ENCODE measurements around the gene ZFAND3. TPM values are rescaled to one million over a fixed set of nuclear protein-coding genes. Genes with fewer than 3 reads are reported as not detected.
A peak's percentile ranks its signal among the peaks of the same experiment; 100 is the strongest.

Gene ZFAND3
- total and polyA plus RNA-seq, 2 donors: 25.4 to 68.9 TPM

DNA sequence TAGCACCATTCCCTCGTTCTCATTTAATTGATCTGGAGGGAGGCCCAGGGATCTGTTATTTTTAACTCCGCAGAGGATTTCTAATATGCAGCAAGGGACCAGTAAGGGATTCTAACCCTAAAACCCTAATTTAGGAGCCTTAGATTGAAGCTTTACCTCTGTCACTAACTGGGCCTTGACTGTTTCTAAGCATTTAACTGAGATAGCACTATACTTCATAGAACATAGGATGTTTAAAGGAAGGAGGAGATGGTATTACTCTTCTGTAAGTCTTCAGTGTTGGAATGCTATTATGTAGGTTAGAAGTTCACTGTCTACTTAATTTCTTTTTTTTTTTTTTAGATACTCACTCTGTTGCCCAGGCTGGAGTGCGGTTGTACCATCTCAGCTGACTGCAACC, 242.5 kb downstream of the ZFAND3 start:
- DNase-seq (ENCODE audit: extremely low spot score): no peak
- Histone ChIP-seq H3K36me3 (ENCODE audit: insufficient read depth) (peaks cover 7% of the 10 kb centered on the region), H3K27ac (ENCODE audit: low read depth) (no peak overlapping the region), H3K4me1 (ENCODE audit: insufficient read depth) (no peaks in the 10 kb centered on the region), H3K4me3 (ENCODE audit: low read depth, low read length) (no peak overlapping the region)
- 91% methylated on average over 3 of the region's 3 CpGs for WGBS

DNA sequence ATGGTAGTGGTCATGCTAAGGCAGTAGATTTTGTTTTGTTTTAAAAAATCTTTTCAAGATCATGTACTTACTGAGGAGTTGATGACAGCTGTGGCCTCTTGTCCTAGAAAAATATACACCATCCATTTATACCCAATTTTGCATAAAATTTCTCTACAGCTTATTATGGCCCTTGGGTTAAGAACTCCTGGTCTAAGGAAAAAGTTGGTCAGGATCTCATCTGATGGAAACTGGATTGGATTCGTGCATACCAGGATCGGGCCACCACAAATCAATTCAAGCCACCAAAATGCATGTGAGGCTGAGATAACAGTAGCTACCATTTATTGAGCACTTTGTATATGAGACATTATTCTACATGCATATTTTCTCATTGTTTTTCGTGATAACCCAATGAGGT, 244.4 kb downstream of the ZFAND3 start:
- no peak overlapping the region for H3K27ac ChIP-seq (ENCODE audit: low read depth)
- no peak overlapping the region for H3K4me3 ChIP-seq (ENCODE audit: low read depth, low read length)
- 98% methylated on average over 3 of the region's 3 CpGs for WGBS
- H3K4me1 ChIP-seq (ENCODE audit: insufficient read depth): no peaks in the 10 kb centered on the region
- peaks cover 7% of the 10 kb centered on the region for H3K36me3 ChIP-seq (ENCODE audit: insufficient read depth)
- DNase-seq (ENCODE audit: extremely low spot score): no peak

DNA sequence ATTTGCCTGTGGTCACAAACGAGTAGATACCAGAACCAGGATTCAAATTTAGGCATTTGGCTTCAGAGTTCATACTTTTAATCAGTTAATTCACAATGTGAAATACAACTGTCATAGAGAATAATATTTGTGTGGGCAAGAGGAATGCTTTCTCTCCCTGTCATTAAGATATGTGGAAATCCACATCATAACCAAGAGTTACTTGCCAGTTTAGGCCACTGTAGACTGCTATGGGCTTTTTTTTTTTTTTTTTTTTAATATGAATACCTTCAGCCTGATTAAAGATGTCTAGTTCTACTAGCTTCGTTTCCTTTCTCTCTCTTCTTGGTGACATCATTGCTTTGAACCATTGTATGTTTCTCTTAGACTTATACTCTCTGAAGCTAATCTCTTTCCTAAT, 244.9 kb downstream of the ZFAND3 start:
- no peaks in the 10 kb centered on the region for H3K4me1 ChIP-seq (ENCODE audit: insufficient read depth)
- H3K36me3 ChIP-seq (ENCODE audit: insufficient read depth): peaks cover 7% of the 10 kb centered on the region
- DNase-seq (ENCODE audit: extremely low spot score): no peak
- WGBS: 87% methylated on average over 2 of the region's 2 CpGs
- H3K27ac ChIP-seq (ENCODE audit: low read depth): no peak overlapping the region
- no peak overlapping the region for H3K4me3 ChIP-seq (ENCODE audit: low read depth, low read length)

DNA sequence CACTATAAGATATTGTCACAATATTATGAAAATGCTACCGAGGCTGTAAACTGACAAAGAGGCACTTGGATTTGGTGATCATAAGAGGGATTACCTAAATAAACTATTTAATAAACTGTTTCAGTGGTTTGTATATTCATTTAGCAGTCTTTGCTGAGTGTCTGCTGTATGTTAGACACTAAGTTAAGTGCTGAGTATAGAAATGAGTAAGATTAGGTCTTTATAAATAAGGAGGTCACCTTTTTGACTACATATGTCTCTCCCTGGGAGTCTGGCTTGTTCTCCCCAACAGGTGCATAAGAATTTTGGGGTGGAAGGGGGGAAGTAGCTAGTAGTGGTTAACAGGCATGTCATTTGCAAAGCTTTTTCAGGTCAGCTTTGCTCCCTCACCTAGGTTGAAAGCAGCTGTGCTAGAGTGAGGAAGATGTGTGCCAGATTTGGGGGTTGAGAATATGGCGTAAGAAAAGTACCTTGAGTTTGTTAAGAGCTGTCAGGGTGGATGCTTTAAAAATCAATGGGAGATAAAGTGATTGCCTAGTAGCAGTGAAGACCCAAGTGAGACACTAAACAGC, 246.3 kb downstream of the ZFAND3 start:
- H3K27ac ChIP-seq (ENCODE audit: low read depth): no peak overlapping the region
- 66% methylated on average over 2 of the region's 2 CpGs for WGBS
- peaks cover 7% of the 10 kb centered on the region for H3K36me3 ChIP-seq (ENCODE audit: insufficient read depth)
- no peaks in the 10 kb centered on the region for H3K4me1 ChIP-seq (ENCODE audit: insufficient read depth)
- DNase-seq (ENCODE audit: extremely low spot score): no peak
- H3K4me3 ChIP-seq (ENCODE audit: low read depth, low read length): no peak overlapping the region

DNA sequence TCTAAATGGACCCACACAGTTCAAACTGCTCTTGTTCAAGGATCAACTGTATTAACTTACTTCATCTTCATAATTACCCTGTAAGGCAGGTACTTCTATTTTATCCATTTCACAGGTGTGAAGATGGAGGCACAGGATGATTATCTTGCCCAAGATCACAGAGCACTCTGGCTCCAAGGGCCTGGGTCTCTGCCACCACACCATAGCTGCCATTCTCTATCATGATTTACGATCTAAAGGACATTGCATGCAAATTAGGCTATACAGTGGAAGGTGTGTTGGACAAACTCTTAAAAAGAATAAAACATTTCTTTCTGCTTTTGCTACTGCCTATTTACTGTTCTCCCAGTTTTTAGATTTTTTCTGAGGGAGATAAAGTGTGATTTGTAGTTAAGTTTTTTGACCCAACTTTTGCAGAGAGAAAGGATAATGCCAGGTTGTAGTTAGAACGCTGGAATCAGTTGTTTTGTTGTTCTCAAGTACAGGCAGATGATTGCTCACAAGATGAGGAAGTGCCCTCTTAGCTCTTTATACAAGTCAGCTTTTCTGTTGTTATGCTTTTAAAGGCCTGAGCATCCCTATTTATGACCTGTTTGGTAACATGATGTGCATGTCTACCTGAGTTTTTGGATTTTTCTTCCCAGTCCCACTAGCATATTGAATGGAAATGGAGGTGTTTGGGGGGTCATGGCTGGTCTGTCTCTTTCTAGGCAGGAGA, 247.9 kb downstream of the ZFAND3 start:
- Histone ChIP-seq H3K4me1 (ENCODE audit: insufficient read depth) (no peaks in the 10 kb centered on the region), H3K27ac (ENCODE audit: low read depth) (peak overlapping the region; percentile 23), H3K36me3 (ENCODE audit: insufficient read depth) (peaks cover 3% of the 10 kb centered on the region), H3K4me3 (ENCODE audit: low read depth, low read length) (no peak overlapping the region)
- DNase-seq (ENCODE audit: extremely low spot score): no peak
- 73% methylated on average over 2 of the region's 2 CpGs for WGBS

DNA sequence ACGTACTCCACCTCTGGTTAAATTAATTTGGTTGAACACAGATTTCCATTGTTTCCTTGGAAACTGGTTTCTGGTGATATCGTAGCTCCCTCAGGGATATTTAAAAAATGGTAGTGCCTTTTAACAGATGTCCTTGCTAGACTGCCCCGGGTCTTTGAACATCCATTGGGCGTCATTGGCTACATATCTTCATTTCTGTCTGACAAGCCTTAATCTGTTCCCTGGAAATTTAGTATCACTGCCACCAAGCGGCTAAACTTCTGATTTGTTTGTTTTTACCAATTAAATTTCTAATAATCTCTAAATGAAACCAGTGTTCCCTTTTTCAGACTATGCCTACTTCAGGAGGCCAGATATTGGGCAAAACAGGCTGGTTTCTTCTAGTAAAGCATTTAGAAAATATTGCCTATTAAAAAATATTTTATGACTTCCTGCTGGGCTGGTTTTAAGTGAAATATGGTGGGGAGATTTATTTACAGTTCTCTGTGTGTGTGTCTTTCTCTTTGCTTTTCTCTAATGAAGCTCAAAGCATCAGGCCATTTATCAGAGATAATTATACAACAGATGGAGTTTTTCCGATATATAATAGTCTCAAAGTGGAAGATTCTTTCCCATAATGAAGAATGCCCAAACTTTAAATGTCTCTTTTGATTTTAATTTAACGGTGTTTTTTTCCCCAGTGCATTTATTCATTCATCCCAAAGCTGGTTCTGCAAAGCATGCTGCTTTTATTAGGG, 249.5 kb downstream of the ZFAND3 start:
- Histone ChIP-seq H3K36me3 (ENCODE audit: insufficient read depth) (no peaks in the 10 kb centered on the region), H3K4me3 (ENCODE audit: low read depth, low read length) (no peak overlapping the region), H3K27ac (ENCODE audit: low read depth) (no peak overlapping the region), H3K4me1 (ENCODE audit: insufficient read depth) (no peaks in the 10 kb centered on the region)
- DNase-seq (ENCODE audit: extremely low spot score): peak; percentile 6
- WGBS: 66% methylated on average over 7 of the region's 7 CpGs

DNA sequence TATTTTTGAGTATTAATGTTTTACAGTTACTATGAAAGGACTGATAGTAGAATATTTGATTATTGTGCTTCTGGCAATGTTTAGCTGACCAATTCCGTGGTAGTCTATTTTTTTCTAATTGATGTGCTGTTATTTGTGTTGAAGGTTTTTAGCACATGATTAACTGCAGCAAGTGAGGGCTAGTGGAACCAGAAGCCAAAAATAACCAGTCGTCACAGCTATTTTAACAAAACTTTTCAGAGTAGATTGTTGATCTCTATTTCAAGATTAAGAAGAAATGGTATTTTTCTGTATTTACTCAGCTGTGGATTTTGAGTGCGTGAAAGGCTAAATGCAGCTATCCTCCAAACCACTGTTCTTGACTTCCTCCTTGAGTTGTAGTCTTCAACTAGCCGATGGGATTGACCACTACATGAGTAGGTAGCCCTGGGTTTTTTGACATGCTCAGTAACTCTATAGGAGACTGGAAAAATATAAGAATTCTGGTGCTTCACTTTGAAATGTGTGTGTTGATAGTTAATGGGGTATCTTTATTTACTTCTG, 258.0 kb downstream of the ZFAND3 start:
- 80% methylated on average over 4 of the region's 4 CpGs for WGBS
- H3K36me3 ChIP-seq (ENCODE audit: insufficient read depth): no peaks in the 10 kb centered on the region

DNA sequence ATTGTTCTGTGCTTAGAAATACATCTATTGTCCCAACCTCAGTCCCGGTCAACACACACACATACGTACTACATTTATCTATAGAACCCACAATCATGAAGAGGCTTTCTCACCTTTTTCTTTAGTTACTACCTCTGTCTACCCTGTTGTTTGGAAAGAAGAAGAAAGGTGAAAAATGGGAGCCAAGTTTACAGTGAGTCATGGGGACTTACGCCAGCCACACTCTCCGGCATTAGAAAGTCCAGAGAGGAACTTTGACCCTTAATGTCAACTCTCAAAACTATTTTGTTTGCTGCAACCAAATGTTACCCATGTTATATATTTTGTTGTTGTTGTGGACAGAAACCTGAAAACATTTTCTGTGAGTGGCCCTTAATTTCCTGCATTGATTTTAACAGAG, 259.1 kb downstream of the ZFAND3 start:
- Histone ChIP-seq H3K4me1 (ENCODE audit: insufficient read depth) (no peaks in the 10 kb centered on the region), H3K36me3 (ENCODE audit: insufficient read depth) (no peaks in the 10 kb centered on the region), H3K27ac (ENCODE audit: low read depth) (no peak overlapping the region), H3K4me3 (ENCODE audit: low read depth, low read length) (no peak overlapping the region)
- 86% methylated on average over 4 of the region's 4 CpGs for WGBS
- no peak for DNase-seq (ENCODE audit: extremely low spot score)

More for the DNA sequence above, 258.0 kb downstream of the ZFAND3 start:
- Histone ChIP-seq H3K27ac (ENCODE audit: low read depth) (no peak overlapping the region), H3K4me3 (ENCODE audit: low read depth, low read length) (no peak overlapping the region), H3K4me1 (ENCODE audit: insufficient read depth) (no peaks in the 10 kb centered on the region)
- no peak for DNase-seq (ENCODE audit: extremely low spot score)

DNA sequence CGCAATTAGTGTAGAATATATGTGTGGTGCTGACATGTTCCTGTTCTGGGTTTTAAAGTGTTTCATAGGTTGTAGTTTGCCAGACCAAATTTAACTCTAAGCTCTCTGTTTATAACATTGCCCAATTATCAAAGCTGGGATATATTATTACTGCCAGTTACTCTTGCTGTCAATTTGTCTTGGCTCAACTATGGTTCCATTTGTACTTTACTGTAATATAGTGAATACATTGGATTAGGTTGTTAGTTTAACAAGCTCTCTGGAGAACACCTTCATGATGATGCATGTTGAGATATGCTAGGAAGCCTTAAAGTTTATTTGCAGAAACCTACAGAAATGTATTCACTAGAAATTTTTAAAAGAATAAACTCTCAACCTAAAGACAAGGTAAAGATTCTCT, 259.6 kb downstream of the ZFAND3 start:
- Histone ChIP-seq H3K27ac (ENCODE audit: low read depth) (no peak overlapping the region), H3K4me3 (ENCODE audit: low read depth, low read length) (no peak overlapping the region), H3K36me3 (ENCODE audit: insufficient read depth) (no peaks in the 10 kb centered on the region), H3K4me1 (ENCODE audit: insufficient read depth) (no peaks in the 10 kb centered on the region)
- no peak for DNase-seq (ENCODE audit: extremely low spot score)
- 100% methylated on average over 1 of the region's 1 CpG for WGBS

DNA sequence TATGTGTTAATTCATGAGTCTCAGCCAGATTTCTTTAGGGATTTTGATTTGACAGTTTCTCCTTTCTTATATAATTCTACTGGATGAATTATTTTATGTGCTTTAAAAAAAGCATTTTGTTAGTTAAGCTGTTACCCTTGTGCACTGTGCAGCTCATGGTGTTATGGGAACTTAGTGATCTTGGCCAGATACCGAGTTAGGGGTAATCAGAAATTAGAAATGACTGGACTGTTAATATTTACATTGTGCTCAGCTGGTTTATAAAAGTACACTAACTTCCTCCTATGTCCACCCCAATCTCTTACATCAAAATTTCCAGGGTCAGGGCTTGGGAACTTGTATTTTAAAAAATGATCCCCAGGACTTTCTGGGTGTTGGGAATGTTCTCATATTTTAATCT, 260.0 kb downstream of the ZFAND3 start:
- WGBS: 48% methylated on average over 1 of the region's 1 CpG
- no peak overlapping the region for H3K4me3 ChIP-seq (ENCODE audit: low read depth, low read length)

DNA sequence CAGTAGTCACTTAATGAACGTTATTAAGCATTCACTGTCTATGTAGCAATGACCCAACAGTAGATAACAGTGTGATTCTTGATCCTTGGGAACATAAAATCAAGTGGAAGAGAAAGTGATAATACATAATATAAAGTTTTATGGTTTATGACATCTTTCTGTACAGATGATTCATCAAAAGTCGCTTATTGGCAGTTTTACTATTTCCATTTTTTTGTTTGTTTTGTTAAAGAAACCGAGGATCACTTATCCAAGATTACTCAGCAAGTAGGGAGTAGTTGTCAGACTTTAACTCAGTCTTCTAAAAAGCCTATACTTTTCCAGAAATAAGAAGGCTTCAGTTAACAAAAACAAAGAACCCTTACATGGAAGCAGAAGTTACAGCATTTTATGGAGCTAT, 260.8 kb downstream of the ZFAND3 start:
- DNase-seq (ENCODE audit: extremely low spot score): no peak
- Histone ChIP-seq H3K4me1 (ENCODE audit: insufficient read depth) (no peaks in the 10 kb centered on the region), H3K4me3 (ENCODE audit: low read depth, low read length) (no peak overlapping the region), H3K36me3 (ENCODE audit: insufficient read depth) (no peaks in the 10 kb centered on the region), H3K27ac (ENCODE audit: low read depth) (no peak overlapping the region)
- WGBS: 64% methylated on average over 3 of the region's 3 CpGs

More for the DNA sequence above, 260.0 kb downstream of the ZFAND3 start:
- Histone ChIP-seq H3K27ac (ENCODE audit: low read depth) (no peak overlapping the region), H3K36me3 (ENCODE audit: insufficient read depth) (no peaks in the 10 kb centered on the region), H3K4me1 (ENCODE audit: insufficient read depth) (no peaks in the 10 kb centered on the region)
- no peak for DNase-seq (ENCODE audit: extremely low spot score)

DNA sequence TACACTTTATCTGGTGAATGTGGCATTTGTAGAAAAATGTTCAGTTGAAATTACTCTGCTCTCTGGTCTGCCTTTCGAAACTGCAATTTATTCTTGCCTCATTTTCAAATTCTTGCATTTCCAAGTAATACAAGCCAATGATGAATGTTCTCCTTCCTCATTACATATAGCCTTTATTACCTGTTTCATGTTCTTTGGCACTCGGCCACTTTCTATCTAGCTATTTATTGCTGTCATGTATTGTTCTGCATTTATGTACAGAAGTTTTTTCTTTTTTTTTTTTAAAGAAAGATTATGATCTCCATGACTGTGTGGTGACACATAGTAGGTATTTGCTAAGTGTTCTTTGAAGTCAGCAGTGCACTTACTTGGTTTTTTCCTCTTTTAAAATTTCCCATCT, 261.4 kb downstream of the ZFAND3 start:
- 87% methylated on average over 2 of the region's 2 CpGs for WGBS
- H3K27ac ChIP-seq (ENCODE audit: low read depth): no peak overlapping the region
- no peaks in the 10 kb centered on the region for H3K36me3 ChIP-seq (ENCODE audit: insufficient read depth)
- DNase-seq (ENCODE audit: extremely low spot score): peak; percentile 11
- no peak overlapping the region for H3K4me3 ChIP-seq (ENCODE audit: low read depth, low read length)
- no peaks in the 10 kb centered on the region for H3K4me1 ChIP-seq (ENCODE audit: insufficient read depth)

DNA sequence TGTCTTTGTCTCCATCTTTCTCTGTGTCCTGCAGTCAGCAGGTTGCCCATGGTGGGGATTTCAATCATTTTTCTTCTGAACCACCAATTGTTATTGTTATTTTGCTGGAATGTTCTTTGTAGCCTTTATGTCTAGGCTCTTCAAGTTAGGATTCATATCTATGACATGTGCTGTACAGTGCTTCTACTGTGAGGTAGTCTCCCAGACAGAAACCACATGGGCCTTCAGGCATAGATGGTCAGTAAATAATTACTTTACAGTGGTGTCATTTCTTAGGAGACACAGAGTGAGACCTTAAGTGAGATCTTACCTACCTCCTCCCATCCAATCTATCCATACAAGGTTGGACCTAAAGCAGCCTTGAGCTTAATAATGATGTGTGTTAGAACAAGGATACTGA, 265.5 kb downstream of the ZFAND3 start:
- H3K36me3 ChIP-seq (ENCODE audit: insufficient read depth): no peaks in the 10 kb centered on the region
- no peaks in the 10 kb centered on the region for H3K4me1 ChIP-seq (ENCODE audit: insufficient read depth)
- DNase-seq (ENCODE audit: extremely low spot score): no peak
- H3K27ac ChIP-seq (ENCODE audit: low read depth): no peak overlapping the region
- H3K4me3 ChIP-seq (ENCODE audit: low read depth, low read length): no peak overlapping the region

DNA sequence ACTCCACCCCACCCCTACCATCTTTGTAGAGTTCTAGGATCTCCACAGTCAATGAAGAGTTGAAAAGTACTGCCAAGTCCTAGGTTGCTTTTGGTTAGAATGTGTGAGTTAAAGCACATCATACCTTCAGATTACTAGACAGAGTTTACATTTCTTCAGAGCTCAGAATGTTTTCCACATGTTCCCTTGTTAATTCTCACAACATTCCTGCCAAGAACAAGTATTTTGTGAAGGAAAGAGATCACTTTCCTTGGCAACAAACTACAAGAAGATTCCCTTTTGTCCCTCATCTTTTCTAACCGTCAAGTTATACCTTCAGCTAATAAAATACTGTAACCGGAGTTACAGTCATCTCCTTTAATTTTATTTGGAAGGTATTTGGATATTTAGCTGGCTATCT, 266.8 kb downstream of the ZFAND3 start:
- no peak for DNase-seq (ENCODE audit: extremely low spot score)

More for the DNA sequence above, 266.8 kb downstream of the ZFAND3 start:
- Histone ChIP-seq H3K4me3 (ENCODE audit: low read depth, low read length) (no peak overlapping the region), H3K36me3 (ENCODE audit: insufficient read depth) (no peaks in the 10 kb centered on the region), H3K27ac (ENCODE audit: low read depth) (no peak overlapping the region), H3K4me1 (ENCODE audit: insufficient read depth) (no peaks in the 10 kb centered on the region)
- 53% methylated on average over 2 of the region's 2 CpGs for WGBS
